Caco-2 (cell line): ENCODE measurements around the gene RARRES1. TPM values are rescaled to one million over a fixed set of nuclear protein-coding genes. Genes with fewer than 3 reads are reported as not detected.

ENCODE experiments used
- BruUV-seq: library from RNA; stranded (reverse); fragments of 400-500 nt; replicated peaks from 2 replicates; lab custom pipeline; 2021; lab: Mats Ljungman, UMichigan
- CTCF ChIA-PET: fragments of 300-600 bp; sonication (Branson Sonifier 250); formaldehyde crosslinking; loops from one replicate; lab custom pipeline; 2022; ENCODE audit warnings: antibody characterized with exemption; lab: Charles Lee
- POLR2A ChIA-PET: fragments of 300-600 bp; sonication (Branson Sonifier 250); formaldehyde crosslinking; loops from one replicate; lab custom pipeline; 2022; ENCODE audit warnings: antibody characterized with exemption; lab: Charles Lee
- DNase-seq, 2 experiments: peaks; one replicate each; pipeline versions ENCODE4 v3.0.0 to v3.0.0-alpha.2; 2020 to 2022
- H3K27me3 ChIP-seq: replicated peaks from 2 replicates; pipeline ENCODE4 v1.6.0; 2011; ENCODE audit warnings: low read length; ENCODE audit not compliant: control insufficient read depth, insufficient read depth
- H3K36me3 ChIP-seq: 2 replicates; pipeline ENCODE4 v1.5.1; 2011; ENCODE audit warnings: low read length; ENCODE audit not compliant: control insufficient read depth, insufficient read depth
- H3K4me1 ChIP-seq: fragments of 250-450 bp; sonication (Bioruptor Pico); 2 replicates; pipeline ENCODE4 v1.5.1; 2020; ENCODE audit warnings: mild to moderate bottlenecking
- H3K4me3 ChIP-seq: 2 replicates; pipeline ENCODE4 v1.5.1; 2011; ENCODE audit warnings: low read depth, mild to moderate bottlenecking, control low read depth, low read length
- H3K9me3 ChIP-seq: fragments of 250-450 bp; sonication (Bioruptor Pico); 2 replicates; pipeline ENCODE4 v1.5.1; 2020; ENCODE audit warnings: mild to moderate bottlenecking, moderate library complexity
- H3K27ac Mint-ChIP-seq: one replicate; pipeline ENCODE4 v1.8.0; 2022; ENCODE audit warnings: mixed read lengths; ENCODE audit not compliant: unreplicated experiment
- H3K27me3 Mint-ChIP-seq: one replicate; pipeline ENCODE4 v1.8.0; 2022; ENCODE audit warnings: mixed read lengths; ENCODE audit not compliant: insufficient read depth, unreplicated experiment
- H3K36me3 Mint-ChIP-seq: one replicate; pipeline ENCODE4 v1.8.0; 2022; ENCODE audit warnings: mild to moderate bottlenecking, mixed read lengths; ENCODE audit not compliant: insufficient read depth, unreplicated experiment
- H3K4me1 Mint-ChIP-seq: one replicate; pipeline ENCODE4 v1.8.0; 2022; ENCODE audit warnings: low read depth, mixed read lengths; ENCODE audit not compliant: unreplicated experiment
- H3K4me3 Mint-ChIP-seq: one replicate; pipeline ENCODE4 v1.8.0; 2022; ENCODE audit warnings: mild to moderate bottlenecking, moderate library complexity, mixed read lengths; ENCODE audit not compliant: unreplicated experiment
- H3K9me3 Mint-ChIP-seq: one replicate; pipeline ENCODE4 v1.8.0; 2022; ENCODE audit warnings: mixed read lengths; ENCODE audit not compliant: unreplicated experiment
- intact Hi-C: fragments of 100-400 bp; cut with micrococcal nuclease; formaldehyde crosslinking; loops from one replicate; pipeline ENCODE4 v1.10.0; 2022; ENCODE audit not compliant: unreplicated experiment
- total RNA-seq: library from RNA; stranded (reverse); gene quantifications from 2 replicates; pipeline ENCODE4 v1.2.3, GENCODE V29; 2022
- TF ChIP-seq, protein P1 (sequence below), 2 experiments: fragments of 200-600 bp in 1 of 2; IDR thresholded peaks; 1 replicate in 1 of 2; 2 replicates in 1 of 2; pipeline versions ENCODE4 v1.5.1 to v1.8.0; 2011 to 2022; ENCODE audit warnings: antibody characterized with exemption in 1 of 2, control low read depth in 1 of 2, inconsistent platforms in 1 of 2, low read depth in 1 of 2, low read length in 1 of 2, mild to moderate bottlenecking in 1 of 2, moderate library complexity in 1 of 2; ENCODE audit not compliant: insufficient read depth in 1 of 2, severe bottlenecking in 1 of 2, unreplicated experiment in 1 of 2

RARRES1 gene
- total RNA-seq, 1 experiment from 2014 or later = 9.0 TPM

DNA sequence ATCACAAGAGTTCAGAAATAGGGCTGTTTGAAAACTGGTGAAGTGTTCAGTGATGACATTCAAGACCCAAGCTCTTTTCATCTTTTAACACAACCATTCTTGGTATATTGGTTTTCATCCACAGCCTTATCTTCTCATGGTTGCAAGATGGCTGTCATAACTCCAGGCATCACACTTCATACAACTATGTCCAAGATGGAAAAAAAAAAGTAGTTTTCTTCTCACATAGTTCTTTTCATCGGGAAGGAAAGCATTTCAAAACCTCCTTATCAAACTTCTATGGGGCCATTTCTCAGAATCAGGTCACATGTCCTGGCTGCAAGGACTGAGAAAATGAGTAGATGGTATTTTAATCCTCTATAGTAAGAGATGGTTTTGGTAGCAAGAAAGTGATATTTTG, 48.5 kb upstream of the RARRES1 start:
- CTCF ChIA-PET = no interaction called here
- H3K4me3 Mint-ChIP-seq = no peak overlapping the region
- peaks cover 3% of the 10 kb centered on the region for H3K9me3 Mint-ChIP-seq
- no peak for DNase-seq
- H3K36me3 ChIP-seq = no peaks in the 10 kb centered on the region
- H3K36me3 Mint-ChIP-seq = no peaks in the 10 kb centered on the region
- intact Hi-C loops = no loop called here
- H3K27ac Mint-ChIP-seq = no peak overlapping the region
- TF ChIP-seq, protein P1, sequence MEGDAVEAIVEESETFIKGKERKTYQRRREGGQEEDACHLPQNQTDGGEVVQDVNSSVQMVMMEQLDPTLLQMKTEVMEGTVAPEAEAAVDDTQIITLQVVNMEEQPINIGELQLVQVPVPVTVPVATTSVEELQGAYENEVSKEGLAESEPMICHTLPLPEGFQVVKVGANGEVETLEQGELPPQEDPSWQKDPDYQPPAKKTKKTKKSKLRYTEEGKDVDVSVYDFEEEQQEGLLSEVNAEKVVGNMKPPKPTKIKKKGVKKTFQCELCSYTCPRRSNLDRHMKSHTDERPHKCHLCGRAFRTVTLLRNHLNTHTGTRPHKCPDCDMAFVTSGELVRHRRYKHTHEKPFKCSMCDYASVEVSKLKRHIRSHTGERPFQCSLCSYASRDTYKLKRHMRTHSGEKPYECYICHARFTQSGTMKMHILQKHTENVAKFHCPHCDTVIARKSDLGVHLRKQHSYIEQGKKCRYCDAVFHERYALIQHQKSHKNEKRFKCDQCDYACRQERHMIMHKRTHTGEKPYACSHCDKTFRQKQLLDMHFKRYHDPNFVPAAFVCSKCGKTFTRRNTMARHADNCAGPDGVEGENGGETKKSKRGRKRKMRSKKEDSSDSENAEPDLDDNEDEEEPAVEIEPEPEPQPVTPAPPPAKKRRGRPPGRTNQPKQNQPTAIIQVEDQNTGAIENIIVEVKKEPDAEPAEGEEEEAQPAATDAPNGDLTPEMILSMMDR (IDR thresholded peaks at IDR 0.05; ENCODE audit: insufficient read depth in 1 of 2, low read depth in 1 of 2, low read length in 1 of 2, severe bottlenecking in 1 of 2, unreplicated experiment in 1 of 2) = no peak
- POLR2A ChIA-PET = no interaction called here
- no peaks in the 10 kb centered on the region for H3K27me3 ChIP-seq
- H3K9me3 ChIP-seq = no peaks in the 10 kb centered on the region
- H3K4me1 ChIP-seq = peaks cover 6% of the 10 kb centered on the region
- H3K27me3 Mint-ChIP-seq = no peaks in the 10 kb centered on the region
- H3K4me1 Mint-ChIP-seq = peaks cover 6% of the 10 kb centered on the region
- no TSS peak for BruUV-seq
- H3K4me3 ChIP-seq = no peak overlapping the region

DNA sequence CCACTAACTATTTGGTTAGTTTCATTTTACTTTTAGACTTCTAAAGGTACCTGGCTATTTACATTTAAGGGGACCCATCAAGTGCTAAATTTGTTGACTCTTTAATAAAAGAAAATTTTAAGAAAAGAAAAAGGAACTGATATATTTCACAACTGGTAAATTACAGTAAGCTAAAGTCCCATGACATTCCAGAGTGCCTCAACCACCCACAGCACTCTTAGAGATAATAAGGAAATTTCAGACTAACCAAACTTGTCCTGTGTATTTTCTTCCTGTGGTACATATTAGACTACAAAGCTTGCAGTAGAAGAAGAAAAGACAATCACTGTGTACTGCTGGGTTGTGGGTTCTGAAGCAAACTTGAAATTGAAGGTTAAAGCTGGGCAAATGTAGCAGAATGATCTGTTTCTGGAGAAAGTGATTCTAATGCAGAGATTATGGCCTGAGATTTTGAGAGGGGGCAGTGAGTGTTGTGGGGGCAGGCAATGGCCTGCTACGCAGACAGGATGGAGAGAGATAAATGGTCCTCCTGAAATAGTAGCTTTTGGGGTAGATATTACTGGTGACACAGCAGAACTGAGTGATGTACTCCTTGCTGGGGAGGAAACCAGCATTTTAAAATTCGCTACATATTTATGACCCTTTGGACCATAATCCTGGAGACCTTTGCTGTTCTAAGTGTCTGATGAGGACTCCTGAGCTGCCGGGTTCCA, 45.1 kb upstream of the RARRES1 start:
- intact Hi-C loops = no loop called here
- TF ChIP-seq, protein P1 (IDR thresholded peaks at IDR 0.05; ENCODE audit: insufficient read depth in 1 of 2, low read depth in 1 of 2, low read length in 1 of 2, severe bottlenecking in 1 of 2, unreplicated experiment in 1 of 2) = no peak
- no peak for DNase-seq
- Mint-ChIP-seq H3K4me1 (peaks cover 19% of the 10 kb centered on the region), H3K27ac (no peak overlapping the region), H3K27me3 (no peaks in the 10 kb centered on the region), H3K9me3 (peaks cover 9% of the 10 kb centered on the region), H3K36me3 (no peaks in the 10 kb centered on the region), H3K4me3 (no peak overlapping the region)
- Histone ChIP-seq H3K36me3 (no peaks in the 10 kb centered on the region), H3K9me3 (no peaks in the 10 kb centered on the region), H3K4me1 (peaks cover 10% of the 10 kb centered on the region), H3K4me3 (no peak overlapping the region), H3K27me3 (no peaks in the 10 kb centered on the region)
- POLR2A ChIA-PET = no interaction called here
- CTCF ChIA-PET = no interaction called here
- BruUV-seq = no TSS peak

DNA sequence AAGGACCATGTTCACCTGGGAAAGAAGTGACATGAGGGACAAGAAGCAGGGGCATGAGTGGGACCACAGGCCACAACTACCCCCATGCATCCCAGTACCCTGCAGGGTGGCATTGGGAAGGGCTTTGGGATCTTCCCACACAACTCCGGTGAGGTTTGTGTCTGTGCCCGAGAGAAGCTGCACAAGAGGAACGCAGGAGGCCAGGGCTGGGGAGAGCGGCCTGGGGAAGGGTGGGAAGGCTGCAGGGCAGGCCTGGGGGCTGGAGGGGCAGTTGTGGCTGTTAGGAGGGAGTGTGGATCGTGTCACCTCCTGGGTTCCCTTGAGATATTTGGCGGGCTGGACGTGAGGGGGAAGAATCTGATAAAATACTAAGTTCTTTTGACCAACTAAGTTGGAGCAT, 44.3 kb upstream of the RARRES1 start:
- TF ChIP-seq, protein P1 (IDR thresholded peaks at IDR 0.05; ENCODE audit: insufficient read depth in 1 of 2, low read depth in 1 of 2, low read length in 1 of 2, severe bottlenecking in 1 of 2, unreplicated experiment in 1 of 2) = no peak
- H3K4me1 Mint-ChIP-seq = peaks cover 26% of the 10 kb centered on the region
- H3K27ac Mint-ChIP-seq = no peak overlapping the region
- H3K36me3 Mint-ChIP-seq = no peaks in the 10 kb centered on the region
- Histone ChIP-seq H3K36me3 (no peaks in the 10 kb centered on the region), H3K9me3 (no peaks in the 10 kb centered on the region), H3K4me3 (no peak overlapping the region), H3K27me3 (no peaks in the 10 kb centered on the region), H3K4me1 (peaks cover 18% of the 10 kb centered on the region)
- BruUV-seq = no TSS peak
- no peaks in the 10 kb centered on the region for H3K27me3 Mint-ChIP-seq
- ChIA-PET CTCF (no interaction called here), POLR2A (no interaction called here)
- intact Hi-C loops = no loop called here
- no peak overlapping the region for H3K4me3 Mint-ChIP-seq
- DNase-seq = no peak
- peaks cover 9% of the 10 kb centered on the region for H3K9me3 Mint-ChIP-seq
